HPDE6-E6E7 (cell line): Measurements from ENCODE around the gene RACGAP1.

ENCODE experiments used
- DNase-seq: peaks from one replicate; pipeline ENCODE4 v3.0.0; 2011; ENCODE audit warnings: missing footprints; ENCODE audit errors: extremely low spot score

Gene RACGAP1

DNA sequence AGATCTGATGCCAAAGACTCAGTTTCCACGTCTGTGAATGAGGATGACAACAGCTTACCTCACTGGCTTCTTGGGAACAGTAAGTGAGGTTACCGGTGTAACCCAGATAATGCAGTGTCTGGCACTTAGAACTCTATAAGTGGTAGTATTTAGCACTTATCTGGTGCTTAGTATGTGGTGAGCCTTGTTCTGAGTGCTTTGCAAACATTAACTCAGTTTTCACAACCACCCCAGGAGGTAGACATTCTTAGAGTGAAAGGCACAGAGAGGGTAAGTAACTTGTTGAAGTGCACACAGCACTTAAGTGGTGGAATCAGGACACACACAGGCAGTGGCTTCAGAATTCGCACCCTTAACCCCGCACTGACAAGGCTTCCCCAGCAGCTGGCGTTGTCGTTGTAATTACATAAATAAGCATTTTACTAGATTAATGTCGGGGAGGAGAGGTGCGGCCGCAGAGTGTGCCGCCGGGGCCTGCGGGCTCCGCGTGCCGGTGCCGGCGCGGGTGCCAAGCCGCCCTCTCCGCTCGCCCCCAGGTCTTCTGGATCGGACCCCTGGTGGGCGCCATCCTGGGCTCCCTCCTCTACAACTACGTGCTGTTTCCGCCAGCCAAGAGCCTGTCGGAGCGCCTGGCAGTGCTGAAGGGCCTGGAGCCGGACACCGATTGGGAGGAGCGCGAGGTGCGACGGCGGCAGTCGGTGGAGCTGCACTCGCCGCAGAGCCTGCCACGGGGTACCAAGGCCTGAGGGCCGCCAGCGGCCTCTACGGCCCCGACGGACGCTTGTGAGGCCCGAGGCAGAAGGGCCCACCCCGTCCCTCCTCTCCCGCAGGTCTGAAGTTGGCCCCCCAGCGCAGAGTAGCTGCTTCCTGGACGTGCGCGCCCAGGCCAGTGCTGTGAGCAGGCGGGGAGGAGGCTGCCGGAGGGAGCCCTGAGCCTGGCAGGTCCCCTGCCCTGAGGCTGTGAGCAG lies 70.1 kb downstream of the RACGAP1 start:
- no peak for DNase-seq

DNA sequence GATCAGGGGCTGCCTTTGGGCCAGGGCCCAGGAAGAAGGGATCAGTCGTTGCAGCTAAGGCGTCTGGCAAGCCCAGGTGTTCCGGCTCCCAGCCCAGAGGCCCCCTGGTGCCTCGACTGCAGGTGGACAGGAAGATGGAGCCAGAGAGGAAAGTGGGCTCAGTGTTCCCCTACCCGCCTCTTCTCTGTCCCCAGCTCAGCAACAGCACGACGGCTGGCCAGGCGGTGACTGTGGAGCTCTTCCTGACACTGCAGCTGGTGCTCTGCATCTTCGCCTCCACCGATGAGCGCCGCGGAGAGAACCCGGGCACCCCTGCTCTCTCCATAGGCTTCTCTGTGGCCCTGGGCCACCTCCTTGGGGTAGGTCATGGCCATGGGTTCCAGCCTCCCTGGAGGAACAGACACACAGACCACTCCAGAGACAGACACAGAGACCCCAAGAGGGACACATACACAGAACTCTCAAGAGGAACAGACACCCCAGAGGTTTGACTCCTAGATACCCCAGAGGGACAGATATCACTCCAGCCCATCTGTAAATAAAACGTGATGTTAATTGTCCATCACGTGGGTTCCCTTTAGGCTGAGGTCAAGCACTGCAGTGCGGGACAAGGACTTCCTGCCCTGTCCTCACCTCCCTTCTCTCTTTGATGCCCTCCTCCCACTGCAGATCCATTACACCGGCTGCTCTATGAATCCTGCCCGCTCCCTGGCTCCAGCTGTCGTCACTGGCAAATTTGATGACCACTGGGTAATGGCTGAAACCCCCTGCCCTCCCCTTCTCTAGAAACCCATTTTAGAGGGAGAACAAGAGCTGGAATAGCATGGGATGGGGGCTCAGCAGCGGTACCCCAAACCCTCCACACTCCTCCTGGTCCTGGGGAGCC lies 71.1 kb downstream of the RACGAP1 start:
- DNase-seq: no peak

DNA sequence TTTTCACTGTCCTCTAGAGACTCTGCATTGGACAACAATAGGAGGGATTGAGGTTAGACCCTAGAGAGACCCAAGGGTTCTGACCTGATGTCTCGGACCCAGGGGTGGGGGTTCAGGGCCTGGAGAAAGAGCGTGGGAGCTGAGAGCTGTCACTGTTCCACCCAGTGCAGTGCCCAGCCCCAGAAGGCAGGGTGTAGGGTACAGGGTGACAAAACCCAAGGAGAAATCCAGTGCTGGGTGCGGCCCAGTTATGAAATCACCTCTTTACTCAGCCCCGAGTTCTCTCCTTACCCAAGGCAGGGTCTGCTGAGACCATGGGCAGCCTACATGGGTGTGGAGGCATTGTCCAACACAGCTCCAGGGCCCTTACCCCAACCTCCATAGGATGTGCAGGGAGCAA lies 72.1 kb downstream of the RACGAP1 start:
- DNase-seq: no peak

DNA sequence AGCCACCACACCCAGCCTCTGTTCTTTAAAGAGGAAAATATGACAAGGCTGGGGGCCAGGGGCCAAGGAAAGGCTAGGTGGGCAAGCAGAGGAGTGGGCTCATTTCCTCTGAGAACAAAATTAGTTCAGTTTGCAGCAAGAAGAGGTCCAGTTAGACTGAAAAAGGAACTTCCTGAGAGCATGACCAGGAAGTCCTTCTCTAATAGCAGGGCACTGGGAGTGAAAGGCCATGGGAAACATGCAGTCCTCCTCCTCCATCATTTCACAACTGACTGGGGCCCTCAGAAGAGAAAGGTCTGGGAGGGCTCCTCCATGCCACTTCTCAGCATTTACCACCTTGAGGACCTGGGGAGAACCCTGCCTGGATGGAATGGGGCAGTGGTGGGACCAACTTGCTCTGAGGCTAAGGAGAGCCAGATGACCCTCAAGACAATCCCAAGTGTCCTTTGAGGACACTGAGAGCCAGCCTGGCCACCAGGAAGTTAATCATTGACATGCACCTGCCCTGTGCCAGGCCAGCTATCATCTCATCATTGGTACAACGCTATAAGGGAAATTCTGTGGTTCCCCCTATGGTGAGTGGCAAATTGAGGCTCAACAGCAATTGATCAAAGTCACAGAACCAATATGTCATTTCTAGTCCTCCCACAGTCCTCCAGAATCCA lies 72.8 kb downstream of the RACGAP1 start:
- no peak for DNase-seq

DNA sequence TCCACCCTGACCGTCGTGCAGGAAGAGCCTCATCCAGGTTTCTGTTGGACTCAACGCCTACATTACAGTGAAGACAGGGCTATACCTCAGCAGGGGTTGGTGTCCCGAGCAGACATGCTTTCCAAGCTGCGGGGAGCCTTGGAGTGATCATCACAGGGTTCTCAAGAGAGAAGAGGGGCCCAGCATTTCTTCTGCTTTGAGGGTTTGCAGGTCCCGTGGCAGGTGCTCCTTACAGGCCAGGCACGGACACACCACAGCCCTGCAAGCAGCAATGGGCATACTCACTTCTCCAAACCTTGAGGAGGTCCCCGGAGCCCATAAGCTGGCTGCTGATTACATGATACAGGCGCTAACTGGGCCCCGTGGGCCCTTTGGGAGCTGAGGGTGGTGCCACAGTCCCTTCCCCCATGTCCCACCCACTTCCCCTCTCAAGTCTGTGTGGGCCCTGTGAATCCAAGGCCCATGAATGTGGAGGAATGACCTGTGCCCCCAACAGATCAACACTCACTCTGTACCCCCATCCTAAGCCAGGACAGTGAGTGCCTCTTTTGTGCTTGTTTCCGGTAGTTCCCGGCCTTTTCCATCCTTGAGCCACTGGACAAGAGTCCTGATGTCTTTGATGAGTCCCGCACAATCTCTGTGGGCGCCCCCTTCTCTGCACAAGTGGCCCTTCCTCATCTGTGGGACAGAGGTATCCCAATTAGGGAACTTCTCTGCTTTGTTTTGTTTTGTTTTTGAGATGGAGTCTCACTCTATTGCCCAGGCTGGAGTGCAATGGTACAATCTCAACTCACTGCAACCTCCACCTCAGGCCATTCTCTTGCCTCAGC lies 73.7 kb downstream of the RACGAP1 start:
- DNase-seq: no peak

DNA sequence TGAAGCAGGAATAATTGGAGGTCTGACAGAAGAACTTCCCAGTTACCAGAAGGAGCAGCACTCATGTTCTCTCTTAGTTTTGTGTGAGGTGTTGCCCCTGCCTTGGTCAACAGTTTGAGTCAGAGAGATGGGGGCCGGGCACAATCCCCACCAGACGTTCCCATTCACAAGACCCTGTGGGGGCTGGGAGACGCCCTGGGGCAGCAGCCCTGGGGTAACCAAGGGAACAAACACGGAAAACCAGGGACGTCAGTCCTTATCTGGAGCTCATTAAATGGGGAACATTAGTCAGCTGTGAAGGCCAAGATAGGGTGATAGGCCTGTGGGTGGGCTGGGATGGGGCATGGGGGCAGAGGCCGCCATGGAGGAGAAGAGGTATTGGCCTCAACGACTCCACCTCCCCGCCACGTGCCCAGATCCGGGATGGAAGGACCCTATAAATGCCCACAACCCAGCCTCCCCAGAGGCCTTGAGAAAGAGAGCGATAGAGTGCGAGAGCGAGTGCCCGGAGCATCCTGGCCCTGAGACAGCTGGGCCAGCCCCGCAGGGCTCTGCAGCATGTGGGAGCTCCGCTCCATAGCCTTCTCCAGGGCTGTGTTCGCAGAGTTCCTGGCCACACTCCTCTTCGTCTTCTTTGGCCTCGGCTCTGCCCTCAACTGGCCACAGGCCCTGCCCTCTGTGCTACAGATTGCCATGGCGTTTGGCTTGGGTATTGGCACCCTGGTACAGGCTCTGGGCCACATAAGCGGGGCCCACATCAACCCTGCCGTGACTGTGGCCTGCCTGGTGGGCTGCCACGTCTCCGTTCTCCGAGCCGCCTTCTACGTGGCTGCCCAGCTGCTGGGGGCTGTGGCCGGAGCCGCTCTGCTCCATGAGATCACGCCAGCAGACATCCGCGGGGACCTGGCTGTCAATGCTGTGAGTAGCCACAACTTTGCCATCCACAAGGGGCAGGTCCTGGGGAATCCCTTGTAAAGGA lies 74.7 kb downstream of the RACGAP1 start, which contains the start of gene AQP2:
Gene AQP2, plus strand, starts transcription at position 465 of the 979 bp plus-strand sequence. Its CDS starts 94 bp downstream, at position 559.
- no peak for DNase-seq

DNA sequence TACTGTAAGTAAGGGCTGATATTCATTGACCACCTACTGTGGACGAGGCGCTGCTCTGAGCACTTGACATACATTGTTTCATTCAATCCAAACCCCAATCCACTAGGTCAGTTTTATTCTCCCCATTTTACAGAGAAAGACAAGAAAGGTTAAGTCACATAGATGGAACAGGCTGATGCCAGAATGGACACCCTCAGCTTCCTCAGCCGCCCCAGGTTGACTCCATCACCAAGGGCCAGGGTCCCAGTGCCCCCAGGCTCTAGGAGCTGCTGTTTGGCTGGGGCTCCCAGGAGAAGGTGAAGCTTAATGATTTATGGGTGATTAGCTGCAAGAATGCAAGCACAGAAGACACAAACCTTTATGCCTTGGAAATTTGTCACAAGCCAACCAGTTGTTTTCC lies 75.4 kb downstream of the RACGAP1 start:
- DNase-seq: no peak

DNA sequence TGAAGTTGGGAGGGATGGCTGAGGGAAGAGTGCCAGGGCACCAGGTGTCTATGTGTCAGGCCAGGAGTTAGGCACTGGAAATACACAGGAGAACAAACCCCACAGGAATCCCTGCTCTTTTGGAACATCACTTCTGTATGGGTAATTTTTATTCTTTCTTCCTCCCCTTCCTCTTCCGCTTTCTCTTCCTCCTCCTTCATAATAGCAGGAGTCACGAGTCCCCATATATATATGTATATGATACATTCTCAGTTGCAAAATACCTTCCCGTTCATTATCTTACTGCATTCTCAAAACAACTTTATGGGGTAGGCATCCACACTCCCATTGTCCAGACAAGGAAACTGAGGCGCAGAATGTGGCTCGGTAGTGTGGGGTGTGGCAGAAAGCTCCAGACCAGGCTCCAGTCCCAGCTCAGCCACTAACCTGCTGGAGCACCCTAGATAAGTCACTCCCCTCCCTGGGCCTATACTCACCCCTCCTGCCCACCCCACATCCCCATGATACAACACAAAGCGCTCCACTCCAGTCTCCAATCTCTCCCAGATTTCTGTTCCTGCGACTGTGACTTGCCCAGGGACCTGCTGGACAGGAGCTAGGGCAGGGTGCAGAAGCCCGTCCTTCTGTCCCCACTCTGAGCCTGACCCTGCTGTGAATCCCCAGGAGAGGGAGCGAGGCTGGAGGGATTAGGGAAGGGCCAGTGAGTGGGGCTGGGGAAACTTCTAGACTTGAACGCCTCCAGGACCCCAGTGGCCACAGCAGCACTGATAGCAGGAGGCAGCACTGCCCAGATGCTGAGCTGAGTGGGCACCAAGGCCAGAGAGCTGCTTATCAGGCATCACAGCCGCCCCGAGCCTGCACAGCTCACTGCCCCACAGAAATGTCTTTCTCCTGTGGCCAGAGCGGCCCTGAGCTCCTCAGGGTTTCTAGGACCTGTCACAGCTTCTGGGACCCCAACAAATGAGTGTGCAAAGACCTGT lies 76.1 kb downstream of the RACGAP1 start:
- DNase-seq: no peak

DNA sequence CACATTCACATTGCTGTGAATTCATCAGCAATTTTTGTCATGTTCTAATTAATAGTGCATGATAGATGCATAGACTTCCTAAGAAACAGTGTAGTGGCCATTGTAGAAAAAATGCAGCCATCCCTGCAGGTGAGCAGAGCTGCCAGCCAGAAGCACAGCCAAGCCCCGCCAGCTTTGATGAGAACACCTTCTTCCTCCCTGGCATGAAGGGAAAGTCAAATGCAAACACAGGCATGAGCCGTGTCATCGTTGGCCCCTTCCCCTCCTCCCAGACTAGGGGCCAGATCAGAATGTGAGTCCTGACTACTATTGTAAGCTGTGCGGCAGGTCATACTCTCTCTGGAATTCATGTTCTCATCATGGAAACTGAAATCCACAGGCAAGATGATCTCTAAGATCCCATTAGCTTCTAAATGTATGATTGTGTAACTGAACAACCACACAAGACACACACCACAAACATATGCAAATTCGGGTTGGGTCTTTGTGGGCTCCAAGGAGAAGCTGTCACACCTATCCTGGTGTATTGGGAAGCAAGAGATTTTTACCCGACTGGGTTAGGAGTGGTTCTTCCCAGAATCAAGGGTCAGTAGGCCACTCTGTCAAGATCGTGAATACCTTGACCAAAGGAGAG lies 77.6 kb downstream of the RACGAP1 start:
- no peak for DNase-seq

DNA sequence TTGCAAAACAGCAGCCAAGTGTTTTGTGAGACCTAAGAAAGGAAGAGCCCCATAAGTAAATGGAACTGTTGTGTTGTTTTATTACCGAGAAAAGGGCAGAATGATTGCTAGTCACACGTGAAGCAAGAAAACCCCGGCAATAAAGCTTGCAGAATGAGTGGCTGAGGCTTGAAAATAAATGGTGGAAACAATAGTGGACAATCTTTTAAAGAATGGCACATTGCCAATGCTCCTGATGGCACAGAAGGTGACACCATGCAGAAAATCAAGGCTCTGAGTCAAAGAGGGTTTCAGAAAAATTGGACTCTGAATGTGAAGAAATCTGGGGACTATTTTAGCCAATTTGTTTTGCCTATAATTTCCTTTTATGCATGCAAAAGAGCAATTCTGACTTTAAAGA lies 78.8 kb downstream of the RACGAP1 start:
- no peak for DNase-seq

DNA sequence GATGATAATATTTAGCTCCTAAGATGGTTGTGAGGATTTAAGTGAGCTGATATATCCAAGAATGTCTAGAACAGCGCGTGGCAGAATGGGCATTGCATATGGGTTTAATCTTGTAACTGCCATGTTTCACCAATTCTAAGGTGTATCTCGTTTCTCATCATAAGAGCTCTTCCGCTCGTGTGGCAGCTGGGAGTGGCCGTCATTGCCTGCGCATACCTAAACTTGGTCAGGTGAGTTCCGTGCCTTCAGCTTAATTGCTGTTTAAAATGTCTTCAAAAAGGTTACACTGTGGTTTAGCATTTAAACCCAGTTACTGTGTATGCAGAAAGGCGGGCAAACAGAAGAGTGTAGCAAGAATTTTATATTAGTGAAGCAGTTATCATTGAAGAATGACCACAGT lies 79.2 kb downstream of the RACGAP1 start:
- DNase-seq: no peak

DNA sequence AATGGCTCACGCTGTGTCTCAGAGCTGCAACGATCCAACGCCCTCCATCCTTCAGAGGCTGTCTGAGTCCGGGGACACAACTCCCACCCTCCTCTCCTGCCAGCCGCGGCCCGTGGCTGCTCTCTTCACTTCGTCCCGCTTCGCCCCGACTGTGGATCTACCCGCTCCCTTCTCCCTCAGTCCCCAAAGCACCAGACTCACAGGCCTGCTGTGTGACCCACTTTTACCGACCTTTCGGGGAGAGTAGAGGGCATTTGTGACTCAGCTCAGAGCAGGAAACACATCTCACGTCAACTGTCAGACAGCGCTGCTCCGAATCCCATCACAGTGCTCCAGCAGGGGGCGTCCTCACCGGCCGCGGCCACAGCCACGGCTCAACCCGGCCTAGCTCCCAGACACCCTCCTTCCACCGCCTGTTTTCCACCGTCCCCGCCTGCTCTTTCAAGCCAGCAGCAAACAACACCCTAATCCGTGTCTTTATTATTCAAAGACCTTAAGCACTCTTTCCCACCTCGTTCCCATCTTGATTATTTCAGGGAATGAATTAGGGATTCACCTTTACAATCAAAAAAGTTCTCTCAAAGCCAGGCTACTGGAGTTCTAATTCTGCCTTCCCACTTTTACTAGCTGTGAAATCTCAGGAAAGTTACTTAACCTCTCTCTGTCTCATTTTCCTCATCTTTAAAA lies 79.8 kb downstream of the RACGAP1 start:
- peak; percentile 67 for DNase-seq

DNA sequence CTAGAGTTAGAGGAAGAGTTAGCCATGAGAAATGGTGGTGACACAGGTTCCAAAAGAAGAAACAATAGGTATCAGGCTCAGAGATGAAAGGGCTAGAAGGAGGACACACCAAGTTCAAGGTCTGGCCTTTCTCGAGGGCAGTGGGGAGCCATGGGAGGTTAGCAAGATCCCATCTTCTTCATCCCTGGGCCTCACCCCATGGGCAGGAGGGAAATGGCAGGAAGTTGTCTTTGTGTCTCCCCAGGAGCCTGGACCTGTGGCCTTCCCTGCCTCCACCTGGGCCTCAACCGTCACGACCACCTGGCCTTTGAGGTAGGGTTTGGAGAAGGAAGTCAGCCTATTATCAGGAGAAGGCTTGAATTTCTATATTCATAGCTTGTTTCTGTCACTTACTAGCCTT lies 80.6 kb downstream of the RACGAP1 start:
- no peak for DNase-seq

DNA sequence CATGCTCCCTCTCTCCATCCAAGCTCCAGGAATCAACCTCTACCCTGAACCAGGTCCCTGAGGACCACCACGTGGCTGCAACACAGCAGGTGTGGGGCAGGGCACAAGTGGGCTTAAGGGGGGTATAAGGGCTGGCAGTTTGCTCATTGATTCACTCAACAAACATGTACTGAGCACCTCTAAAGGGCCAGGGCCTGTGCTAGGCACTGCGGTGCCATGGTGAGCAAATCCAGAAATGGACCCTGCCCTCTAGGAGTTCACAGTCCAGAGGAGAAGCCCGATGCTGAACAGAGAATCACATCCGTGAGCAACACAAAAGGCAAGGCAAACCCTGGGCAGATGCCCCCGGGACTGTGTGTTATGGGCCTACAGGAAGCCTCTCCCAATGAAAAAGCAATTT lies 81.2 kb downstream of the RACGAP1 start:
- DNase-seq: no peak

DNA sequence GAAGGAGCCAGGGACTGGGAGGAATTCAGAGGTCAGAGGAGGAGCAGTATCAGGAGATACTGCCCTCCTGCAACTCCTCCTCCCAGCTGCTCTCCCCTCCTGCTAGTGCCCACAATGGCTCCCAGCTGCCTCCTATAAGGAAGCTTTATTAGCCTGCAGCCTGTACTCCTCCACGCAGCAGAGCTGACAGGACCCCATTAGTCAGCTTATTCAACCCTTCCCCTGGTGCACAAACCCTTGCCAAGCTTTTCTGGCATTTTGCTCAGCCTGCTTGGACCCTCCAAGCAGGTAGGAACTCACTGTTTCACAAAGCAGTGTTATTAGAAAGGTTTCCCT lies 81.7 kb downstream of the RACGAP1 start:
- no peak for DNase-seq

DNA sequence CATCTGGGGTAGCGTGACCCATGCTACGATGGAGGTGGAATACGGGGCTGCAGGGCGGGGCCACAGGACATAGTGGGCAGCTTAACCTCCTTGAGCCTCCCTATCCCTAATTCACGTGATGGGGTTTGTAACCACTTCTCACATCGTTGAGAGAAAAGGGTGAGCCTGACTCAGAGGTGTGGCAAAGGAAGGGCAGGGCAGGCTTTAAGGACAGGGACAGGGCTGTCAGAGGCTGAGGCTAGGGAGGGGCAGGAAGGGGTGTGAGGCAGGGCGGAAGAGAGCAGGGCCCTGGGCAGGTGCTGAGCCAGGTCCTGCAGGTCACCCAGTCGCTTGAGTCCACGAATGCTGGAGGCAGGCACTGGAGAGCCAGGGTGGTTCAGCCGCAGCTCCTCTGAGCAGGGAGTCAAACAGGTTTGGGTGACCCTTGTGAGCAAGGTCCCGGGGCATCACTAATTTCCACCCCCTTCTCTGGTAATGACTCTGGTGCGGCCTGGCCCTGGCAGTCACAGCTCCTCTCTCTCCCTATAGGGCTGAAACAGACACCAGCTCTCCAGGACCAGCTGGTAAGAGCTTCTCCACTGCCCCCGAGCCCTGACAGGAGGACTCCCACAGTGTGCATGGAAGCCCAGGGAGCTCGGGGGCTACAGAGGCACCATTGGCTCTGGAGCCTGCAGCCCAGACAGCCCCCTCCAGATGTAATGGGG lies 82.2 kb downstream of the RACGAP1 start:
- no peak for DNase-seq

DNA sequence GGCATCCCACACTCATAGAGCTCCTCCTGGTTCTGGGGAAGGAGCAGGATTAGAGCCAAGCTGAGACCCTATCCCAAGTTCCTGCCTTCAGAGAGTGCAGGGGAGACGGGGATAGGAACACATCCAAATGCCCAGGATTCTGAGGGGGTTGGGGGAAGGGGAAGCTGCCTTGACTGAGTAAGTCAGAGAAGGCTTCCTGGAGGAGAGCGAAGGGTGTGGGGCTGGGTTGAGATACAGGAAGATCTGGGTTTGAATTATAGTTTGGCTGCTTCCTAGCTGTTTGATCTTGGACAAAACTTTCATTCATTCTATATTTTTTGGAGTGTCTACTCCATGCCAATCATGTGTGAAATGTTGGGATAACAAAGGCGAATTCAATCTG lies 82.8 kb downstream of the RACGAP1 start:
- DNase-seq: no peak
